Bronchial epithelial cell (primary cell): ENCODE results near the gene ZSCAN2. TPM values are rescaled to one million over a fixed set of nuclear protein-coding genes. Genes with fewer than 3 reads are reported as not detected.

Experiments used
- DNase-seq: peaks from one replicate; pipeline ENCODE4 v3.0.0-alpha.2; 2010; ENCODE audit warnings: low read depth
- FAIRE-seq: peaks from 2 replicates; lab custom pipeline; 2011; peaks lifted over from hg19 to GRCh38; lab: Jason Lieb, UNC
- H3K27me3 ChIP-seq: 2 replicates; pipeline ENCODE4 v1.5.1; 2011; ENCODE audit warnings: low read length; ENCODE audit not compliant: control insufficient read depth, insufficient read depth
- H3K36me3 ChIP-seq: 2 replicates; pipeline ENCODE4 v1.5.1; 2011; ENCODE audit warnings: low read length; ENCODE audit not compliant: control insufficient read depth, insufficient read depth
- H3K4me3 ChIP-seq: 2 replicates; pipeline ENCODE4 v1.5.1; 2011; ENCODE audit warnings: mild to moderate bottlenecking, low read depth, low read length, control low read depth
- CTCF ChIP-seq: IDR thresholded peaks from 2 replicates; pipeline ENCODE4 v1.5.1; 2011; ENCODE audit warnings: mild to moderate bottlenecking, moderate library complexity, low read length, control low read depth, inconsistent platforms; ENCODE audit not compliant: insufficient read depth, severe bottlenecking
- total RNA-seq: library from RNA; depleted of rRNA; stranded (reverse); fragments of >200 nt; gene quantifications from 2 replicates; pipeline ENCODE4 v1.2.1, GENCODE V29; 2014

The ZSCAN2 gene
- total RNA-seq, 1 donor from 2014 or later, result 7.4 TPM

GRCh38 chr15:84671211-84671610, 70.4 kb downstream of the ZSCAN2 start:
- H3K27me3 ChIP-seq, result no peaks in the 10 kb centered on the region
- TF ChIP-seq CTCF, result no peak
- FAIRE-seq (no peak), DNase-seq (no peak)
- H3K4me3 ChIP-seq, result no peak overlapping the region
- peaks cover 5% of the 10 kb centered on the region for H3K36me3 ChIP-seq

Other genes starting within 250 kb of the ZSCAN2 start
- gene WDR73, start 53.3 kb downstream of the ZSCAN2 start, total RNA-seq, result 24.0 and 31.0 TPM in 2 replicates
- gene NMB, start 57.2 kb downstream of the ZSCAN2 start, total RNA-seq, result 1.1 and 1.5 TPM in 2 replicates
- 220 and 247 TPM in 2 replicates for gene SEC11A, start 115.1 kb downstream of the ZSCAN2 start, total RNA-seq
- 2.6 and 4.1 TPM in 2 replicates for gene ZNF592, start 147.6 kb downstream of the ZSCAN2 start, total RNA-seq
- gene ALPK3, start 216.3 kb downstream of the ZSCAN2 start, total RNA-seq, result 0.26 TPM in 2 replicates